Measurements from ENCODE around the gene CAMKK1.

Gene CAMKK1

DNA sequence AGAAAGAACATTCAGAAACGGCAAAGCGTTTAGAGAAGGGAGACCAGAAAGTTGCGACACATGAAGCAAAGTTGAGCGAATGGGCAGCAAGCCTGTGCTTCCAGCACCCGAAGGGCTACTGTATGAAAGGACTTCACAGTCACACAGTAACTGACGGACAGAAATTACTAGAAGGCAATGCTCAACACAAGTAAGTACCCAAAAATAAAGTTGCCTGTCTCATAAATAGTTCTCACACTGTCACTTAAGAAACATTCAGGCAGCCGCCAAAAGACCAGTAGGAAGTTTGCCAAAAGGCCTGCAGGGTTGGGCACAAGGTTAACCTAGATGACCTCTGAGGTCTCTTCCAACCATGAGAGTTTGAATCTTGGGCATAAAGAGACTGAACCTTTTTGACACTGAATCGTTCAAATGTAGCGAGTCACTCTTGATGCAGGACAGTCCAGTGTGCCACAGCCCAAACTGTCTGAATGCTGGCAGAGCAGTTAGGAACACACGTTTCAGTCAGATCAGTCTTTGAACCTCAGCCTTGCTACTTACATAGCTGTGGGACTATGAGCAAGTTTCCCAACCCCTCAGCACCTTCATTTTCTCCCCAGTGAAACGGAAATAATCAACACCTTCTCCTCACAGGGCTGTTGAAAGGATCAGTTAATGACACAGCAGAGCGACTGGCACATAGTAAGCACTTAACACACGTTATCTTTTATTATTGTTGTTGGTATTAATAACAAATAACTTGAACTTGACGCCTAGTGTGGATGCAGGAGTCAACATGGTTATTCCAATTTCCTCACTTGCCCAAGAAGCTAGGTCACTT lies 57.2 kb downstream of the CAMKK1 start:
- Histone ChIP-seq H3K4me1 (ENCODE audit: insufficient read depth, low read length) (no peaks in the 10 kb centered on the region), H4K20me1 (ENCODE audit: insufficient read depth, low read length) (peaks cover 13% of the 10 kb centered on the region; the same call in 1 of the 2 replicates), H3K4me3 (ENCODE audit: low read depth in 1 of 2, low read length in 2 of 2) (no peak overlapping the region), H3K27ac (ENCODE audit: low read length) (no peak overlapping the region), H3K4me2 (ENCODE audit: insufficient read depth, low read length) (no peak overlapping the region), H3K36me3 (ENCODE audit: insufficient read depth, low read length) (peaks cover 71% of the 10 kb centered on the region), H2AFZ (ENCODE audit: low read depth, low read length) (no peak overlapping the region), H3K79me2 (ENCODE audit: insufficient read depth, low read length) (peaks cover 72% of the 10 kb centered on the region), H3K9me3 (ENCODE audit: insufficient read depth, low read length, severe bottlenecking) (no peaks in the 10 kb centered on the region), H3K9ac (ENCODE audit: low read depth, low read length) (no peak overlapping the region), H3K27me3 (ENCODE audit: insufficient read depth, low read length, poor library complexity) (no peaks in the 10 kb centered on the region)
- DNase-seq = no peak
- no peak for TF ChIP-seq CTCF (IDR thresholded peaks at IDR 0.05; ENCODE audit: borderline replicate concordance, extremely low read depth, low read length, poor library complexity, severe bottlenecking)
- no peak for TF ChIP-seq EZH2 (IDR thresholded peaks at IDR 0.05; ENCODE audit: borderline replicate concordance, low read depth, low read length, severe bottlenecking)
- ATAC-seq (ENCODE audit: insufficient read depth, low read depth) = no peak

DNA sequence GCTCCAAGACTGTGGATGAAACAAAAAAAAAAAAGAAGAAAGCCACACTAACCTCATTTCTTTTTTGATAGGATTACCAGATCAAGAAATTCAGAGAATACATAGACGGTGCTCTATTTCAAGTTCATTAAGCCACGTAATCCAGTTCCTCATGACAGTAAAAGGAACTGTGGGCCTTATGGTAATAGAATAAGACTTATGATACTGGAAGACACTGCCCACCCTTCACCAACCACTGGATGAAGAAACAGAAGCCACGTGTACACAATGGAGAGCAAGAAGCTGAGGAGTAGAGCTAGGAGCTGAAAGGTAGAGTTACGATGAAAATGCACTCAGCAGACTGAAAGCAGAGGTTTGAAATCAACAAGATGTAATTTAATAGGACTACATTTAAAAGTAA lies 58.0 kb downstream of the CAMKK1 start:
- ATAC-seq (ENCODE audit: insufficient read depth, low read depth) (no peak), DNase-seq (no peak)
- Histone ChIP-seq H3K4me1 (ENCODE audit: insufficient read depth, low read length) (no peaks in the 10 kb centered on the region), H3K27me3 (ENCODE audit: insufficient read depth, low read length, poor library complexity) (no peaks in the 10 kb centered on the region), H4K20me1 (ENCODE audit: insufficient read depth, low read length) (peaks cover 11% of the 10 kb centered on the region; the same call in 1 of the 2 replicates), H3K9me3 (ENCODE audit: insufficient read depth, low read length, severe bottlenecking) (no peaks in the 10 kb centered on the region), H3K4me3 (ENCODE audit: low read depth in 1 of 2, low read length in 2 of 2) (no peak overlapping the region), H3K27ac (ENCODE audit: low read length) (no peak overlapping the region), H3K36me3 (ENCODE audit: insufficient read depth, low read length) (peaks cover 72% of the 10 kb centered on the region), H3K79me2 (ENCODE audit: insufficient read depth, low read length) (peaks cover 71% of the 10 kb centered on the region), H3K9ac (ENCODE audit: low read depth, low read length) (no peak overlapping the region), H3K4me2 (ENCODE audit: insufficient read depth, low read length) (no peak overlapping the region), H2AFZ (ENCODE audit: low read depth, low read length) (no peak overlapping the region)
- TF ChIP-seq EZH2 (IDR thresholded peaks at IDR 0.05; ENCODE audit: borderline replicate concordance, low read depth, low read length, severe bottlenecking) (no peak), CTCF (IDR thresholded peaks at IDR 0.05; ENCODE audit: borderline replicate concordance, extremely low read depth, low read length, poor library complexity, severe bottlenecking) (no peak)

GRCh38 chr17:3828852-3829232 lies 64.0 kb downstream of the CAMKK1 start:
- Histone ChIP-seq H3K27ac (ENCODE audit: low read length) (no peak overlapping the region), H3K27me3 (ENCODE audit: insufficient read depth, low read length, poor library complexity) (no peaks in the 10 kb centered on the region), H3K4me2 (ENCODE audit: insufficient read depth, low read length) (no peak overlapping the region), H3K4me3 (ENCODE audit: low read depth in 1 of 2, low read length in 2 of 2) (no peak overlapping the region), H3K9ac (ENCODE audit: low read depth, low read length) (no peak overlapping the region), H3K79me2 (ENCODE audit: insufficient read depth, low read length) (peaks cover 37% of the 10 kb centered on the region), H3K9me3 (ENCODE audit: insufficient read depth, low read length, severe bottlenecking) (no peaks in the 10 kb centered on the region), H2AFZ (ENCODE audit: low read depth, low read length) (no peak overlapping the region), H3K36me3 (ENCODE audit: insufficient read depth, low read length) (peaks cover 79% of the 10 kb centered on the region), H4K20me1 (ENCODE audit: insufficient read depth, low read length) (no peaks in the 10 kb centered on the region; the same call in 1 of the 2 replicates), H3K4me1 (ENCODE audit: insufficient read depth, low read length) (0 out of 2 replicates have a peak, but pooled peaks cover 4% of the 10 kb centered on the region)
- DNase-seq = no peak
- no peak for TF ChIP-seq EZH2 (IDR thresholded peaks at IDR 0.05; ENCODE audit: borderline replicate concordance, low read depth, low read length, severe bottlenecking)
- no peak for ATAC-seq (ENCODE audit: insufficient read depth, low read depth)

- DNase-seq (no peak), ATAC-seq (ENCODE audit: insufficient read depth, low read depth) (no peak)
- Histone ChIP-seq H2AFZ (ENCODE audit: low read depth, low read length) (no peak overlapping the region), H3K36me3 (ENCODE audit: insufficient read depth, low read length) (peaks cover 81% of the 10 kb centered on the region), H3K9ac (ENCODE audit: low read depth, low read length) (no peak overlapping the region), H3K9me3 (ENCODE audit: insufficient read depth, low read length, severe bottlenecking) (no peaks in the 10 kb centered on the region), H3K27me3 (ENCODE audit: insufficient read depth, low read length, poor library complexity) (no peaks in the 10 kb centered on the region), H3K4me3 (ENCODE audit: low read depth in 1 of 2, low read length in 2 of 2) (no peak overlapping the region), H4K20me1 (ENCODE audit: insufficient read depth, low read length) (no peaks in the 10 kb centered on the region; the same call in 1 of the 2 replicates), H3K4me2 (ENCODE audit: insufficient read depth, low read length) (no peak overlapping the region), H3K4me1 (ENCODE audit: insufficient read depth, low read length) (0 out of 2 replicates have a peak, but pooled peaks cover 4% of the 10 kb centered on the region), H3K27ac (ENCODE audit: low read length) (no peak overlapping the region), H3K79me2 (ENCODE audit: insufficient read depth, low read length) (peaks cover 31% of the 10 kb centered on the region)
- TF ChIP-seq CTCF (IDR thresholded peaks at IDR 0.05; ENCODE audit: borderline replicate concordance, extremely low read depth, low read length, poor library complexity, severe bottlenecking) = no peak
- TF ChIP-seq EZH2 (IDR thresholded peaks at IDR 0.05; ENCODE audit: borderline replicate concordance, low read depth, low read length, severe bottlenecking) = no peak
Measured at GRCh38 chr17:3828151-3828851, 64.6 kb downstream of the CAMKK1 start.

Measured in DND-41 (cell line).